Adrenal gland (tissue), 5 donors: ENCODE measurements around the gene PPP1R12B.

Source experiments
- POLR2A ChIP-seq, 2 donors: fragments of 450-650 bp; IDR thresholded peaks; one replicate each; pipeline ENCODE4 v1.6.1; 2017; ENCODE audit warnings: antibody characterized with exemption in 2 of 2, mild to moderate bottlenecking in 2 of 2, moderate library complexity in 1 of 2
- TF ChIP-seq, protein P1 (sequence below), 6 experiments: fragments of 450-650 bp in 4 of 6; fragments of 200-600 bp in 2 of 6; sonication (generic) in 1 of 6; IDR thresholded peaks; 1 replicate in 5 of 6; 2 replicates in 1 of 6; pipeline versions ENCODE4 v1.5.1 to v1.8.0; 2016 to 2021; ENCODE audit warnings: antibody characterized with exemption in 6 of 6, mild to moderate bottlenecking in 2 of 6, moderate library complexity in 1 of 6
- donor health status: DM: no; HTN: no; CAD: no.

DNA sequence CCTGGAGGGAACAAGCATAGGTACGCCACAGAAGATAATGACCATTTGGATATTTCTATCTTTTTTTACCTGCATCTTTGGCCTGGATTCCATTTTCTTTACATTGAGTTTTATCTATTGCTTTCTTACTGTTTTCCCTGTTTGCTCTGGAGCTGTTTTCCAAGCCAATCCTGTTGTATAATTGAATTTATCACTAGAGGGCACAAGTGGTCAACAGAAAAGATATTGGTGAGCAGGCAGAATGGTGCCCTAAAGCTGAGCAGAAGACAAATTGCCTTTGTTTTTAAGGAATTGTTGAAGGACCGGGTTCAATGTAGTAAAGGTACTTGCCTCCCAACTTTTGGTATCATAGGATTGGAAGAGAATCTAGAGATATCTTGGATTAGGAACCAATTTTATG, 152.8 kb downstream of the PPP1R12B start:
- no peak for TF ChIP-seq POLR2A (IDR thresholded peaks at IDR 0.05)
- TF ChIP-seq, protein P1, sequence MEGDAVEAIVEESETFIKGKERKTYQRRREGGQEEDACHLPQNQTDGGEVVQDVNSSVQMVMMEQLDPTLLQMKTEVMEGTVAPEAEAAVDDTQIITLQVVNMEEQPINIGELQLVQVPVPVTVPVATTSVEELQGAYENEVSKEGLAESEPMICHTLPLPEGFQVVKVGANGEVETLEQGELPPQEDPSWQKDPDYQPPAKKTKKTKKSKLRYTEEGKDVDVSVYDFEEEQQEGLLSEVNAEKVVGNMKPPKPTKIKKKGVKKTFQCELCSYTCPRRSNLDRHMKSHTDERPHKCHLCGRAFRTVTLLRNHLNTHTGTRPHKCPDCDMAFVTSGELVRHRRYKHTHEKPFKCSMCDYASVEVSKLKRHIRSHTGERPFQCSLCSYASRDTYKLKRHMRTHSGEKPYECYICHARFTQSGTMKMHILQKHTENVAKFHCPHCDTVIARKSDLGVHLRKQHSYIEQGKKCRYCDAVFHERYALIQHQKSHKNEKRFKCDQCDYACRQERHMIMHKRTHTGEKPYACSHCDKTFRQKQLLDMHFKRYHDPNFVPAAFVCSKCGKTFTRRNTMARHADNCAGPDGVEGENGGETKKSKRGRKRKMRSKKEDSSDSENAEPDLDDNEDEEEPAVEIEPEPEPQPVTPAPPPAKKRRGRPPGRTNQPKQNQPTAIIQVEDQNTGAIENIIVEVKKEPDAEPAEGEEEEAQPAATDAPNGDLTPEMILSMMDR (IDR thresholded peaks at IDR 0.05) = peak; percentile 39 to 73 (median 63)
